ENCODE data around the gene TBRG1.
"Not testable (repeated sequence)": the region's sequence is repeated elsewhere in the genome, so short reads cannot be mapped to it uniquely, and the experiment has no call there.

TBRG1 gene, protein sequence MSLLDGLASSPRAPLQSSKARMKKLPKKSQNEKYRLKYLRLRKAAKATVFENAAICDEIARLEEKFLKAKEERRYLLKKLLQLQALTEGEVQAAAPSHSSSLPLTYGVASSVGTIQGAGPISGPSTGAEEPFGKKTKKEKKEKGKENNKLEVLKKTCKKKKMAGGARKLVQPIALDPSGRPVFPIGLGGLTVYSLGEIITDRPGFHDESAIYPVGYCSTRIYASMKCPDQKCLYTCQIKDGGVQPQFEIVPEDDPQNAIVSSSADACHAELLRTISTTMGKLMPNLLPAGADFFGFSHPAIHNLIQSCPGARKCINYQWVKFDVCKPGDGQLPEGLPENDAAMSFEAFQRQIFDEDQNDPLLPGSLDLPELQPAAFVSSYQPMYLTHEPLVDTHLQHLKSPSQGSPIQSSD

DNA sequence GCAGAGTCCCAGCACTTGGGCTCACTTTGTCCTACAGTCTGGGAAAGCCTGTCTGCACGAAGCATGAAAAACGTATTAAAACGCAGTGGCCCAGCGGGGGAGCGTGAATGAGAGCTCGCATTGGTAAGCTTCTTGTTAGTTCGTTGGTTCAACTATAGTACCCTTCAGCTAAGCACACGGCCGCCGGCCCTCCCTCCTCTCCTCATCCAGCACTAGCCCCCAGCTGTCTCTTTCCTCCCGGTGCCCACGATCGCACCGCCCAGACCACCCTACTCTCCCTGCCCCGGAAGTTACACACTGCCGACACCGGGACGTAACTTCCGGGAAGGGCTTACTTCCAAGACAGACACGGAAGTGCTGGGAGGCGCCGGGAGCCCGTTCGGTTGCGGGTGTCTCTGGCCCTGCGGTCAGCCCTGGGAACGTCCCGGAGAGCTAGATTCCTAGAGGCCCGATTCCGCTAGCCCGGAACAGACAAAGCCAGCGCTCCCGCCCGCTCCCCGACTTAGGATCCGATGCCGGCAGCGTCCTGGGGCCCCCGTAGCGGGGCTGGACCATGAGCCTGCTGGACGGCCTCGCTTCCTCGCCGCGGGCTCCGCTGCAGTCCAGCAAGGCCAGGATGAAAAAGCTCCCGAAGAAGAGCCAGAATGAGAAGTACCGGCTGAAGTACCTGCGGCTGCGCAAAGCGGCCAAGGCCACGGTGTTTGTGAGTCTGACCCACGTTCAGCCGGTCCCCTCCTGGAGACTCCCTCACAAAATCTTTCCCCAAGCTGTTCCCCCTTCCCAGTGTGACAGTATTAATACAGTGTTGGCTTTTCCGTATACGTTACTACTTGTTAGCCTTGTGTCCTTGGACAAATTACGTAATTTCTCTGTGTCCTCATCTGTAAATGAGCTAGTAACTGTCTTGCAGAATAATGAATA is at the start of gene TBRG1:
TSS of gene TBRG1 (plus strand) at position 334 of the 921 bp plus-strand sequence. CDS start at position 554, 220 bp downstream.
- DNase-seq, result peak; percentile 71

DNA sequence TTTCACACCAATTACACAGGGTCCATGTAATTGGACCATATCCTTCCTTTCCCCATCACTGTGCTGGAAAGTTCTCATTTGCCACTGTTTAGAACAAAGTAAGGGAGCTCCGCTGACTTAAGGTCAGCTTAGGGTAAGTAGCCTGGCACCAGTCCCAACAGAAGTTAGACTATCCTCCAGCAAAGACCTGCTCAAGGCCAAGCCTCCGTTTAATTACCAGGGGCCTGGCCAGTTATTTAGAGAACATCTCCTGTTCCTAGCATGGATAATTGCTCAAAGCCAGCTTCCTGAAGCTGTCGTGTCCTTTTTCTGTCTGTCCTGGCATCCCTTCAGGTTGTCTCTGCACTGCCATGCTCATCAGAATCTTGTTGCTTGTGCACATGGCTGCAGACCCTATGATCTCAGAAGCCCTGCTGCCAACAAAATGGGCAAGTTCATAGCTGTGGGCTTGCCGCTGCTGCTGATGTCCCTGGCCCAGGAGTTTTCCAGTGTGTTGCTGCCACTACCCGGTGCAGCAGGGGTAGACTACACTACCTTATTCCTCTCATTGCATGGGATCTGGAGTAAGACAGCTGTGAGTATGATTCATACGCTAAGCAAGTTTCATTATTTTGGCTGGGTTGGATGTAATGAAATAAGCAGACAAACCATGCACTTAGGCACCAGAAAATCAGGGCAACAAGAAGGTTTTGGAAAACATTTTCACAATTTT is 44.8 kb upstream of the TBRG1 start:
- no peak for DNase-seq

DNA sequence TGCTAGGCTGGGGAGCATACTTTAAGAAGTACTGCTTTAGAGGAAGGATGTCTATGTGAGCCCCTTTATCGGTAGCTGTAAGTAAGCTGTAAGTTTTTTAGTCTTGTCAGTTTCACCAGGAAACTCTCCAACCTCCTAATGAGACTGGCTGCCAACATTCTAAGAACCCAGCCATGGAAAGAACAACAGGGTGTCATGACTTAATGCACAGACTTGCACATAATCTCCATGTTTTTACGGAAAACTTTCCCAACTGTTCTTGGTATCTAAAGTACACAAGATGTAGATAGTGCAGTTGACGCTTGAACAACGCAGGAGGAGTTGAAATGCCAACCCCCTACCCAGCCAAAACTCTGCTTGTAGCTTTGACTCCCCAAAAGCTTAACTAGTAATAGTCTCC is 43.9 kb upstream of the TBRG1 start:
- no peak for DNase-seq

DNA sequence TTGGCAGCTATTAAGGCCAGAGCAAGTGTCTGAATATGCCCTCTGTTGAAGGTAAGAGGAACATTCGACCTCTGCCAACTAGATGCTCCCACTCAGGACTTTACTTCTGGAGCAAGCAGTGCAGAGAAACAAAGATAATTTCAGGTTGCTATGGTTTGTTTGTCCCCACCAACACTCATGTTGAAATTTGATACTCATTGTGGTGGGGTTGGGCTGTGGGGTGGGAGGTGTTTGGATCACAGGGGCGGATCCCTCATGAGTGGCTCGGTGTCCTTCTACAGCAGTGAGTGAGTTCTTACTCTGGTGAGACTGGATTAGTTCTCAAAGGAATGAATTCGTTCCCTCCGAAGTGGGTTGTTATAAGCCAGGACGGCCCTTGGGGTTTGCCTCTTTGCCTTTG is 40.8 kb upstream of the TBRG1 start:
- no peak for DNase-seq

DNA sequence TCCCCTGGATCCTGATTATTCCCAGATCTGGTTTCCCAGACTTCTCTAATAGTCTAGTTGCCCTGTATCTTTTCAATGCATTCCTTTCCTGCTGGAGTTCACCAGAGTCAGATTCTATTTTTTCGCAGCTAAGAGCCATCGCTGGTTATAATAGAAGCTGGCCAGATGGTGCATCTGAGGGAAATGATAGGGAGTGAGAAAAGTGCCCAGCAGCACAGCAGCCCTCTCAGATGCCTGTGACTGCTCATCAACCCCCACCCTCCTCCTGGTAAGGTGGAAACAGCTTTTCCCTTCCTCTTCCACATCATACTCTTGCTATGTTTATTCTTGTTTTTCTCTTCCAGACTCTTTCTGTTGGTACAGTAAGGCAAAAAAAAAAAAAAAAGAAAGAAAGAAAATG is 40.1 kb upstream of the TBRG1 start:
- no peak for DNase-seq

DNA sequence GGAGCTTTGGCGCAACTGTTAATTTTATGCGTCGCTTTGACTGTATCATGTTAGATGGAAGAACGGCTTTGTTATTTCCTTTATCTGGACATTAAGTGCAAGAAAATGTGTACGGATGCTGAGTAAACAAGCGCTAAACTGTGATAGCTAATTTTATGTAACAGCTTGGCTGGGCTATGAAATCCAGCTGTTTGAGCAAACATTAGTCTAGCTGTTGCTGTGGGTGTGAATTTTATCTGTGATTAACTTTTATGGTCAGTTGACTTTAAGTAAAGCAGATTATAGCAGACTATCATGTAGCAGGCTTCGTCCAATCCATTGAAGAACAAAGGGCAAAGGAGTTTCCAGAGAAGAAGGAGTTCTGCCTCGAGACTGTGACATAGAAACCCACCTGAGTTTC is 38.9 kb upstream of the TBRG1 start:
- no peak for DNase-seq

DNA sequence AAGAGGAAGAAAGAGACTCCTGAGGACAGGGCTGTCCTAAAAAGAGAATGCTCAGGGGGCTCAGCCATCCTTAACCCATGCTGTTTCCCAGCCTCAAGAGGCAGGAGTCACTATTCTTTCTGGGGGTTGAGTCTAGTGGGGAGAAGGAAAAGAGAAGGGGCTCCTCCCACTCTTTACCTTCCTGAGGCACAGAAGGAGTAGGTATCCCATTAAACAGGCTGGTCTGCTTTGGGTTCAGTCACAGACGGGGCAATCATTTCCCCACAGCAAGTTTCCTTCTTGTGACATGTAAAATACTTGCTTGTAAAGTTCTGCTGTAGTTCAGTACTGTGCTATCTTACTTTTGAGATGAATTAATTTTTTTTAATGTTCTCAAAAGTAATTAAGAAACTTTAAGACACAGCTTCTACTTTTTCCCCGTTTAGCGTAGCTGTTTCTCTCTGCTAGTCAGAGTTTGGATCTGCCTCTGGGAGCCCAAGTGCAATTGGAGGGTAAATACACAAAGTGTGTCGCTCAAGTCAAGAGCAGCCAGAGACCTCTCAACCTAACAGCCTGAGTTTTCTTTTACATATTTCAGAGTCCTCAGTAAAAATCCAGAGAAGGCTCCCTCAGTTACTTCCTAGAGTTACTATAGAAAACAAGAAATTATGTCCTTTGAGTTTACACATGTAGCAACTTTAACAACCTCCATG is 37.8 kb upstream of the TBRG1 start:
- DNase-seq, result no peak

DNA sequence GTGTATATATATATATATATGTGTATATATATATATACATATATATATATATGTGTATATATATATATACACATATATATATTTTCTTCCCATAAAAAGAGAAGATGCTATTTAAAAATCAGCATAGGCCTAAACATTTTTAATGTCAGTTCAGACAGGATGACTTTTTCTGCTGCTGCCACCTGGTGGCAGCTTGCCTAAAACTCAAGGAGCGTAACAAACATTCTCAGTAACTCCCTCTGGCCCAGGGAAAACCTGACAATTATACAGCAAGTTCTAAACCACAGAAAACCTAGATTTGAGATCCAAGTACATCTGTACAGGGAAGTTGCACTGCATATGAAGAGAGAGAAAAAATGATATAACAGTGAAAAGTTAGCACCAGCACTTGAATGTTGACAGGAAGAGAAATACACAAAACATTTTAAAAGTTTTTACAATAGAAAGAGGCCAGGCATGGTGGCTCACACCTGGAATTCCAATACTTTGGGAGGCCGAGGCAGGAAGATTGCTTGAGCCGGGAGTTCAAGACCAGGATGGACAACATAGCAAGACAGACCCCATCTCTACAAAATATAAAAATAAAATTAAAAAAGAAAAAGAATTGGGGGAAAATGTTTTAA is 36.3 kb upstream of the TBRG1 start:
- DNase-seq, result no peak

DNA sequence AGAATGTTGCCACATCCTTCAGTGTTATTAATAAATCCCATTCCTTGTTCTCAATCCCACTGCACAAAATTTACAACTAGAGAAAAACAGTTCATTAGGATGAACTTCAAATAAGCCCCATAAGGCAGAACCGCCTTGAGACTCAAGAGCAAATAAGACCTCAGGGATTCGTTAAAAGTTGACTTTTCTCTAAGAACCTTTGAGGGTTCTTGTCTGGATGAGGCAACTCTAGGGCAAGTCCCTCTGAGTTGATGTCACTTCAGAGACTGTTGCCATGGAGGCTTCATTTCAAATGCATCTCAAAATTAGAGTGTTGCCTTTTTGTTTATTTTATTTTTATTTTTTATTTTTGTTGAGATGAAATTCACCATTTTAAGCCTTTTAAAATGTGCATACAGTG is 31.2 kb upstream of the TBRG1 start:
- no peak for DNase-seq

DNA sequence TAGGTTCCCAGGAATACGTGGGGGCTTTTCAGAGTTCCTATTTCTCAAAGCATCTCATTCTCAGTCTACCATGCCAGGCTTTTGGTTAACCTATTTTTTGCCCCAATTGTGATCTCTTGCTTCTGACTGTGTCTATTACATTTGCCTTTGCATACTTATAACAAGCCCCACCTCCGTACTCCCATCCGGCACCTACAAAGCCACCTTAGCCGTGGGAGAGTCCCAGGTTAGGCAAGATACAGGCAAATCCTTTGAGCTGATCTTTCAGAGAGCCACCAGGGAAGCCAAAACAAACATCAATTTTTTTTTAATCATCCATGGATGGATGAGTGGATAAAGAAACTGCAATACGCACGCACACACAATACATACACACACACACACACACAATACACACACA is 30.0 kb upstream of the TBRG1 start:
- DNase-seq, result no peak

DNA sequence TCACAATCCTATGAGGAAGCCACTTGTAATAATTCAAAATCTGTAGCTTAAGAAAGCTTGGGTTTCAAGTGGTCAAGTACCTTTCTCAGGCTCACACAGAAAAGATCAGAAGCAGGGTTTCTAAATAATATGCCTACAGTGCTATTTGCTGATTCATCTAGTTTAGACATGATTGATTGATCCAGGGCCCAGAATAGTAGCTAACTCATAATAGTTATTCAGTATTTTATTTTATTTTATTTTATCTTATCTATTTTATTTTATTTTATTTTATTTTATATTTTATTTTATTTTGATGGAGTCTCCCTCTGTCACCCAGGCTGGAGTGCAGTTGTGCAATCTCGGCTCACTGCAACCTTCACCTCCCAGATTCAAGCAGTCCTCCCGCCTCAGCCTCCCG is 27.4 kb upstream of the TBRG1 start:
- DNase-seq, result no peak

DNA sequence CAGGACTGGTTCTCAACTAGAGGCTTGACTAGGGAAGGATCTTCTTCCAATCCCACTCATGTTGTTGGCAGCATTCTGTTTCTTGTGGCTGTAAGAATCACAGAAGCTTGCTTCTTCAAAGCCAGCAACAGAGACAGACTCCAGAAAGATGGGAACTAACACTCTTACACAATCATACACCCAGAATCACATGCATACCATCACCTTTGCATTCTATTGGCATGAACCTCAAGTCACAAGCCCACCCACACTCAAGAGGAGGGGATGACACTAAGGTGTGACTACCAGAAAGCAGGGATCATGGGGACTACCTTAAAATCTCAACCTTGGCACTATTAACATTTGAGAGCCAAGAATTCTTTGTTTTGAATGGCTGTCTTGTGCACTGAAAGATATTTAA is 25.0 kb upstream of the TBRG1 start:
- DNase-seq, result no peak

DNA sequence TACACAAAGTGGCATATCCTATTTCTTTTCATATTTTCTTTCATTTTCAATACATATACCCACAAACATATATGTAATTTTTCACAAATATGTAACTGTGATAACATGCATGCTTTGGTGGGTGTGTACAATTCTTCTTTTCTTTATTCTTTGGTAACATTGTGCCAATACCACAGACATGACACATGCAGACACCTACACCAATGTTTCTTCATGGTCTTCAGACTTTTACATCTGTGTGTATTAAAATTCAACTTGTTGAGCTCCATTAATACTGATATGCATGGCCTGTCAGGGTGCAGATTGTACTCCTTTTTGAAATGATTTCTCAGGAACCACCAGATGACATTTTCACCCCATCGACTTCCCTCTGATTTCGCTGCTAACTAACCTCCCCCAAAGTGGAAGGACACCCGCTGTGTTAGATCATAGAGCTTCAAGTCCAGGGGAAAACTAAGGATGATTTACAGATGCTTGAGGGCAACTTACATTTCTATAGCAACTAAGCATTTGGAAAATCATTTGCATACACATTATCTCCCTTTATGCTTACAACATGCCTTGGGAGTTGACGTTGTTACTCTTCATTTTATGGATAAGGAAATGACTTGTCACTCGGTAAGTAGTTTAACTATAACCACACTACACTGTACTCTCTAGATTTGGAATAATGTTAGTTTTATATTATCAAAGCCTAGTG is 21.9 kb upstream of the TBRG1 start:
- no peak for DNase-seq

DNA sequence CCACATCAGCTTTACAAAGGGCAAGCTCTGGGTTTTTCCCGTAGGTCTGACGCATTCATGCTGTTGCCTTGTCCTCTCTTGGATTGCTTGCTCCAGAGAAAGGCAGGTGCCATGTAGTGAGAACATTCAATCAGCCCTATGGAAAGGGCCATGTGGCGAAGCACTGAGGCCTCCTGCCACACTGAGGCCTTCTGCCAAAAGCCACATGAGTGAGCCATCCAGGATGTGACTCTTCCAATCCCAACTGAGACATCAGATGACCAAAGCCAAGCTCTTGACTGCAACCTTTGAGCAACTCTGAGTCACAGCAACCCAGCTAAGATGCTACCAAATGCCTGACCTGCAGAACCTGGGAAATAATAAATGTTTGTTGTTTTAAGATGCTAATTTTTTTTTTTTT is 20.5 kb upstream of the TBRG1 start:
- no peak for DNase-seq

DNA sequence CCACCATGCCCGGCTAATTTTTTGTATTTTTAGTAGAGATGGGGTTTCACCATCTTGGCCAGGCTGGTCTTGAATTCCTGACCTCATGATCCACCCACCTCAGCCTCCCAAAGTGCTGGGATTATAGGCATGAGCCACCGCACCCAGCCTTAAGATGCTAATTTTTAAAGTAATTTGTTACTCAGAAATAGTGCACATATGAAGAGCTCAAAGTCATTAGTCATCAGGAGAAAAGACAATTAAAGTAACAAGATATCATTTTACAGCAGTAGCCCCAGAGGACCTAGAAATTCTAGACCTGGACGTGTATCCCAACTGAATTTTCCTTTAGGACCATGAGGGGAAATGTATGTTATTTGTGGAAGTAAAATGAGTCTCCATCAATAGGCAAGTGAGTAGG is 19.9 kb upstream of the TBRG1 start:
- not testable (repeated sequence) for DNase-seq

DNA sequence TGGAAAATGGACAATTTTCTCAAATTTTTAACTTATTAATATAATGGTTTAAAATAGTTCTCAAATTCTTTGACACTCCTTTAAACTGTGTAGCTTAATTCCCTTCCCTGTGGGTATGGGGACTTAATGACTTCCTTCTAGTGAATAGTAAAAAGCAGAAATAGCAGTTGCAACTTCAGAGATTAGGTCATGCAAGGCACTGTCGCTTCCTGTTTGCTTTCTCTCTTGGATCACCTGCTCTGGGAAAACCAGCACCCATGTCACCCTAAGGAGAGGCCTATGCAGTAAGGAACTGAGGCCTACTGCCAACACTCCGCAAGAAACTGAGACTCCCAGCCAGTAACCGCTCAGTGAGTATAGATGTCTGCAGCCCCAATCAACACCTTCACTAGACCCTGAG is 16.9 kb upstream of the TBRG1 start:
- no peak for DNase-seq

DNA sequence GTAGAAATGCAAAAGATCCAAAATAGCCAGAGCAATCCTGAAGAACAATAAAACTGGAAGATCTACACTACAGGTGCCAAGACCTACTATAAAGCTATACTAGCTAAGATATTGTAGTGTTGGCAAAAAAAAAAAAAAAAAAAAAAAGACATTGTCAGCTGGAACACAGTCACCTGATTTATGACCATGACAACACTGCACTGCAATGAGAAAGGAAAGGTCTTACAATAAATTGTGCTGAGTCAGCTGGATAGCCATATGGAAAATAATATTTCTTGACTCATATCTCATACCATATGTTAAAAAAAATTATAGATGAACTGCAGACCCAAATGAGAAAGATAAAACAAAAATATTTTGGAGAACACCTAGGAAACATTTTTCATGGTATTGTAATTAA is 14.5 kb upstream of the TBRG1 start:
- no peak for DNase-seq

DNA sequence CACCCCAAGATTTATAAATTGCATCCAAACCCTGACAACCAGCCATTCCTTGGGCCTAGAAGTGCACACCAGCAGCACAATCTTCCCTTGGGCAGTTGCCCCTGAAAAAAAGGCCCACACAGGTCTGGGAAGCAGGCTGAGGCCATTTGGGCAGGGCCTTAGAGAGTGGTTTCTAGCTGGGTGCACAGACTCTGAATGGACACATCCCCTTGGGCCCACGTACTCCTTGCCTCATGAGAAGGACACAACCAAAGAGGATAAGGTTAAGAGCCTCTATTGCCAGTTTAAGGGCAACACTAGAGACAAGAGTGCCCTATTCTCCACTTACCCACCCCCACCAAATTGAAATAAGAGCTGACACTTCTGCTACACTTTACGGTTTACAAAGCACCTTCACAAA is 12.4 kb upstream of the TBRG1 start:
- DNase-seq, result no peak

DNA sequence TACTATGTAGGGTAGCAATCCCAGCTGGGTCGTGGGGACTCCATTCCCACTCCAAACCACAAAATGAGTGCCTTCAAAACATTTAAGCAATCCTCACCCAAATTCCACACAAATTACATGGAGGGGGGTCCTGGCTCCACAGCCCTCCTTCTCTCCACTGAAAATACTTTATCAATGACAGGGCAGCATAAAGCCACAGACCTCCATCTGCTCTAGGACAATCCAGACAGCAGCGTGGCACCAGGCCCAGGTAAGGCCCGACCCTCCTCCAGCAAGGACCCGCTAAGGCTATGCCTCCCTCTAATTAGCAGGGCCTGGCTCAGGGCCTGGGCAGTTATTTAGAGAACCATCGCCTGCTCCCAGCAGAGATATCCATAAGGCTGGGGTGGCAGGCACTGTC is 11.6 kb upstream of the TBRG1 start, which contains the start of gene PANX3:
TSS of gene PANX3 (plus strand) at position 365 of the 400 bp plus-strand sequence. CDS start 129 bp downstream, outside the sequence.
- DNase-seq, result no peak

DNA sequence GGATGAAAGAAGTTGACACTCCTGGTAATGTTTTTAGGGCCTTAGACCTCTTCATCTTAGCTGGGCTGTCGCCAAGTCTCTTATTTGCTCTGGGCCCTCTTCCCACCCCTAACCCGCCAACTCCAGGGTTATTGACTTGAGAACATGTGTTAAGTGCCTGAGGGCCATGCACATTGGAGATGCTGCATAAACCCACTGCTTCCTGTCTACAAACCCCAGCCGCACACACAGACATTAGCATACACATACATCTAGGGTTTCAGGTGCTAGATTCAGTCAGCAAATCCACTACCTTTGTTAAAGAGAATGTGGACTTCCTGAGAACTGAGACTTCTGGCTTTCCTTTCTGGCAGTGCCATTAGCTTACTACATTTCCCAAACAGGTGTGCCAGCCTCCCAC is 10.6 kb upstream of the TBRG1 start:
- DNase-seq, result no peak

DNA sequence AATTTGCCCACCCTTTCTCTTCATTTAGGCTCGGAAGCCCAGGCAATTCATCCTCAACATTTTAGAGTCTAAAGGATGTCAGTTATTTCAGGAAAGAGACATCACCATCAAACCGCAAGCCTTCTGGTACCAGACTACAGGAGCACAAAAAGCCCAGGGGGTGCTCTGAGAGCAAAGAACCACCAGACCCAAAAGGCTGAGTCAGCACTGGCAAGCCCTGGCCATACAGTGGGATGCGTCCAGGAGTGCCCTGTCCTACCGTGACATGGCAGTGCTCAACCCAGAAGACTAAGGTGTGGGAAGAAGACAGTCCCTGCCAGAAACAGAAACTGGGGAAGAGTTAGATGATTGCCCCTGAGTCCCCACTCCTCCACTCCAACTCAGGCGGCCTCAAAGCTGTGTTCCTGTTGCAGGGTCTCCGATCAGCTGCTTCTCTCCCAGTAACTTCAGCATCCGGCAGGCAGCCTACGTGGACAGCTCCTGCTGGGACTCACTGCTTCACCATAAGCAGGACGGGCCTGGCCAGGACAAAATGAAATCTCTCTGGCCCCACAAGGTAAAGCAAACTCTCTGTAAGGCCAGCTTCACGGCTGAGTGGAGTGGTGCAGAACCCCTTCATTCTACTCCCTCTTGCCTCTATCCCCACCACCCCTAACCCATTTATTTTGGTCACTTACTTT is 10.0 kb upstream of the TBRG1 start:
- DNase-seq, result no peak

All from activated effector memory CD4-positive, alpha-beta T cell treated with Interleukin-2 at 50 U/mL for 16 hours (primary cell).